ENCODE data around the gene SFT2D1.
"Not testable (repeated sequence)": the region's sequence is repeated elsewhere in the genome, so short reads cannot be mapped to it uniquely, and the experiment has no call there.

SFT2D1 gene

GRCh38 chr6:166342349-166343149, at the start of gene SFT2D1:
Gene SFT2D1, minus strand, starts transcription at chr6:166342545. Its CDS starts 64 bp downstream, at chr6:166342481.
- DNase-seq (ENCODE audit: extremely low read depth in 1 of 2, low read depth in 1 of 2) = peak; percentile 77 to 81

GRCh38 chr6:166389119-166389518, 46.8 kb upstream of the SFT2D1 start:
- no peak for DNase-seq (ENCODE audit: extremely low read depth in 1 of 2, low read depth in 1 of 2)

- DNase-seq (ENCODE audit: extremely low read depth in 1 of 2, low read depth in 1 of 2) = no peak
Observed at GRCh38 chr6:166388290-166389004, 46.1 kb upstream of the SFT2D1 start.

- DNase-seq (ENCODE audit: extremely low read depth in 1 of 2, low read depth in 1 of 2) = no peak
Observed at GRCh38 chr6:166387642-166388289, 45.4 kb upstream of the SFT2D1 start.

GRCh38 chr6:166387098-166387497, 44.8 kb upstream of the SFT2D1 start:
- DNase-seq (ENCODE audit: extremely low read depth in 1 of 2, low read depth in 1 of 2) = not testable (repeated sequence)

GRCh38 chr6:166386111-166386510, 43.8 kb upstream of the SFT2D1 start:
- DNase-seq (ENCODE audit: extremely low read depth in 1 of 2, low read depth in 1 of 2) = no peak

- peak in 1 of 2 donors; percentile 3 for DNase-seq (ENCODE audit: extremely low read depth in 1 of 2, low read depth in 1 of 2)
Observed at GRCh38 chr6:166383802-166384363, 41.5 kb upstream of the SFT2D1 start.

GRCh38 chr6:166382933-166383801, 40.8 kb upstream of the SFT2D1 start, which contains the start of gene MPC1:
Gene MPC1, minus strand, starts transcription at chr6:166382940. Its CDS starts 64 bp downstream, at chr6:166382876.
- DNase-seq (ENCODE audit: extremely low read depth in 1 of 2, low read depth in 1 of 2) = peak; percentile 90 to 97

GRCh38 chr6:166382500-166382932, 40.2 kb upstream of the SFT2D1 start:
- no peak for DNase-seq (ENCODE audit: extremely low read depth in 1 of 2, low read depth in 1 of 2)

GRCh38 chr6:166381733-166382499, 39.6 kb upstream of the SFT2D1 start:
- DNase-seq (ENCODE audit: extremely low read depth in 1 of 2, low read depth in 1 of 2) = peak; percentile 49 to 51

- no peak for DNase-seq (ENCODE audit: extremely low read depth in 1 of 2, low read depth in 1 of 2)
Observed at GRCh38 chr6:166381381-166381732, 39.0 kb upstream of the SFT2D1 start.

GRCh38 chr6:166379800-166380199, 37.5 kb upstream of the SFT2D1 start:
- no peak for DNase-seq (ENCODE audit: extremely low read depth in 1 of 2, low read depth in 1 of 2)

- DNase-seq (ENCODE audit: extremely low read depth in 1 of 2, low read depth in 1 of 2) = no peak
Observed at GRCh38 chr6:166379103-166379586, 36.8 kb upstream of the SFT2D1 start.

GRCh38 chr6:166377721-166378120, 35.4 kb upstream of the SFT2D1 start:
- DNase-seq (ENCODE audit: extremely low read depth in 1 of 2, low read depth in 1 of 2) = no peak

- no peak for DNase-seq (ENCODE audit: extremely low read depth in 1 of 2, low read depth in 1 of 2)
Observed at GRCh38 chr6:166375013-166375412, 32.7 kb upstream of the SFT2D1 start.

GRCh38 chr6:166370489-166370888, 28.1 kb upstream of the SFT2D1 start:
- DNase-seq (ENCODE audit: extremely low read depth in 1 of 2, low read depth in 1 of 2) = no peak

- no peak for DNase-seq (ENCODE audit: extremely low read depth in 1 of 2, low read depth in 1 of 2)
Observed at GRCh38 chr6:166369782-166370181, 27.4 kb upstream of the SFT2D1 start.

- DNase-seq (ENCODE audit: extremely low read depth in 1 of 2, low read depth in 1 of 2) = no peak
Observed at GRCh38 chr6:166366921-166367320, 24.6 kb upstream of the SFT2D1 start.

GRCh38 chr6:166365806-166366205, 23.5 kb upstream of the SFT2D1 start:
- DNase-seq (ENCODE audit: extremely low read depth in 1 of 2, low read depth in 1 of 2) = no peak

Data from stimulated activated CD8-positive, alpha-beta memory T cell treated with anti-CD3 and anti-CD28 coated beads, Interleukin-7, amount 100 ng/mL, for 48 hours (primary cell).